H1 (cell line): ENCODE data around the gene XKR7. TPM values are rescaled to one million over a fixed set of nuclear protein-coding genes. Genes with fewer than 3 reads are reported as not detected.

Experiments used
- ASH2L ChIP-seq: fragments of 200-600, 300-600 bp; sonication (generic); IDR thresholded peaks from one replicate; pipeline ENCODE4 v1.7.1; 2017; ENCODE audit warnings: low read length
- ATF2 ChIP-seq: IDR thresholded peaks from 2 replicates; pipeline ENCODE4 v1.6.1; 2012; ENCODE audit warnings: low read length, inconsistent platforms
- BACH1 ChIP-seq: IDR thresholded peaks from 2 replicates; pipeline ENCODE4 v1.6.1; 2012; ENCODE audit warnings: low read length, improper control_type of control experiment
- BCL11A ChIP-seq, 2 experiments: IDR thresholded peaks; one replicate each; pipeline ENCODE4 v1.6.1; 2011; ENCODE audit warnings: low read depth in 2 of 2, low read length in 2 of 2, mild to moderate bottlenecking in 2 of 2
- CTCF ChIP-seq, 3 experiments: IDR thresholded peaks; 1 replicate in 2 of 3; 2 replicates in 1 of 3; pipeline versions ENCODE4 v1.5.1 to v1.6.1; 2011; ENCODE audit warnings: low read length in 3 of 3, mild to moderate bottlenecking in 3 of 3, inconsistent platforms in 2 of 3, low read depth in 1 of 3, moderate library complexity in 1 of 3; ENCODE audit not compliant: insufficient read depth in 1 of 3; ENCODE audit errors: control extremely low read depth in 1 of 3
- EP300 ChIP-seq, 2 experiments: IDR thresholded peaks; 1 replicate in 1 of 2; 2 replicates in 1 of 2; pipeline ENCODE4 v1.6.1; 2011 to 2012; ENCODE audit warnings: low read depth in 2 of 2, low read length in 2 of 2, mild to moderate bottlenecking in 2 of 2, borderline replicate concordance in 1 of 2, inconsistent platforms in 1 of 2, moderate library complexity in 1 of 2
- HDAC6 ChIP-seq: IDR thresholded peaks from one replicate; pipeline ENCODE4 v1.7.1; 2012; ENCODE audit warnings: low read depth, mild to moderate bottlenecking, inconsistent platforms, low read length, moderate library complexity
- KDM4A ChIP-seq: IDR thresholded peaks from one replicate; pipeline ENCODE4 v1.7.1; 2012; ENCODE audit warnings: low read depth, mild to moderate bottlenecking, moderate library complexity, low read length, inconsistent platforms; ENCODE audit not compliant: severe bottlenecking
- KDM5A ChIP-seq: fragments of 200-600 bp; IDR thresholded peaks from 2 replicates; pipeline ENCODE4 v1.7.1; 2012; ENCODE audit warnings: mild to moderate bottlenecking, low read length, inconsistent platforms, mixed read lengths
- RNF2 ChIP-seq: fragments of 200-900, 300-1000 bp; sonication (generic); IDR thresholded peaks from 2 replicates; pipeline ENCODE4 v1.7.1; 2016; ENCODE audit warnings: borderline replicate concordance, low read depth, mild to moderate bottlenecking, antibody characterized with exemption, low read length; ENCODE audit not compliant: poor library complexity, severe bottlenecking; ENCODE audit errors: missing control alignments
- SAP30 ChIP-seq: fragments of 300-600 bp; sonication (generic); IDR thresholded peaks from 2 replicates; pipeline ENCODE4 v1.7.1; 2012; ENCODE audit warnings: low read length, moderate library complexity, mild to moderate bottlenecking, inconsistent platforms; ENCODE audit not compliant: insufficient read depth, insufficient replicate concordance
- SIN3A ChIP-seq, 2 experiments: IDR thresholded peaks in 1 of 2; conservative IDR thresholded peaks in 1 of 2; 2 replicates each; pipeline ENCODE4 v1.6.1; 2011 to 2012; ENCODE audit warnings: low read length in 2 of 2, improper control_type of control experiment in 1 of 2, low read depth in 1 of 2, mild to moderate bottlenecking in 1 of 2
- SP1 ChIP-seq: IDR thresholded peaks from 2 replicates; pipeline ENCODE4 v1.6.1; 2011; ENCODE audit warnings: low read depth, low read length
- SP4 ChIP-seq: IDR thresholded peaks from 2 replicates; pipeline ENCODE4 v1.6.1; 2012; ENCODE audit warnings: low read length, inconsistent platforms
- TAF7 ChIP-seq: optimal IDR thresholded peaks from 2 replicates; pipeline ENCODE3; 2011; ENCODE audit warnings: low read depth, mild to moderate bottlenecking, inconsistent platforms, low read length, moderate library complexity, borderline replicate concordance
- TBP ChIP-seq: IDR thresholded peaks from 2 replicates; pipeline ENCODE4 v1.6.1; 2011; ENCODE audit warnings: low read depth, low read length, improper control_type of control experiment
- polyA plus RNA-seq, 7 experiments: library from polyadenylated mRNA; depleted of rRNA in 3 of 7; stranded (reverse) in 5 of 7; unstranded in 2 of 7; fragments of >200 nt in 5 of 7; fragments of 200-250 nt in 2 of 7; gene quantifications; 1 replicate in 5 of 7; 2 replicates in 1 of 7; 4 replicates in 1 of 7; pipeline versions ENCODE4 v1.2.1 to v1.2.3, GENCODE V29; 2011 to 2013; ENCODE audit warnings: missing spikeins in 2 of 7, mixed read lengths in 2 of 7
- total RNA-seq: library from RNA; stranded (reverse); fragmentation: NEBNext Ultra II Directional; extraction: Animal tissue kit (Norgen Biotek cat#: 25700); gene quantifications from 2 replicates; pipeline ENCODE4 v1.2.1, GENCODE V29; 2021

The XKR7 gene
- total and polyA plus RNA-seq, 2 of the 8 experiments (the other 6 are each of a cell fraction or from before 2014, with no cell fraction given), result 1.8 to 2.4 TPM

GRCh38 chr20:32018269-32019155 is 50.6 kb downstream of the XKR7 start (continued):
- TF ChIP-seq KDM5A, result no peak
- TF ChIP-seq TBP, result peak; percentile 86
- peak; percentile 68 for TF ChIP-seq ASH2L
- TF ChIP-seq TAF7, result peak; percentile 22
- TF ChIP-seq BCL11A (IDR thresholded peaks at IDR 0.05; ENCODE audit: low read depth in 2 of 2, low read length in 2 of 2), result no peak
- TF ChIP-seq BACH1, result no peak
- peak; percentile 82 for TF ChIP-seq KDM4A
- peak; percentile 86; the same call in 1 of the 2 replicates for TF ChIP-seq SP4
- TF ChIP-seq SP1, result 0 out of 2 replicates have a peak, but pooled peaks have one; percentile 18
- TF ChIP-seq RNF2, result no peak
- peak in 1 of 2 experiments; percentile 59; a peak in 2 of 4 replicates for TF ChIP-seq SIN3A (conservative IDR thresholded peaks at IDR 0.05 in 1 of 2, IDR thresholded peaks at IDR 0.05 in 1 of 2; ENCODE audit: low read depth in 1 of 2, low read length in 2 of 2)
- TF ChIP-seq CTCF (IDR thresholded peaks at IDR 0.05; ENCODE audit: control extremely low read depth in 1 of 3, insufficient read depth in 1 of 3, low read depth in 1 of 3, low read length in 3 of 3), result peak; percentile 2 to 39 (median 23)
- no peak for TF ChIP-seq HDAC6
- no peak for TF ChIP-seq EP300 (IDR thresholded peaks at IDR 0.05; ENCODE audit: borderline replicate concordance in 1 of 2, low read depth in 2 of 2, low read length in 2 of 2)
- 0 out of 2 replicates have a peak, but pooled peaks have one; percentile 22 for TF ChIP-seq ATF2
- TF ChIP-seq SAP30, result peak; percentile 19
